AG20443 (cell line): ENCODE data around the gene JUND.

ENCODE experiments used
- DNase-seq: peaks from one replicate; pipeline ENCODE4 v3.0.0; 2012; ENCODE audit warnings: low spot score, mixed read lengths

Gene JUND

DNA sequence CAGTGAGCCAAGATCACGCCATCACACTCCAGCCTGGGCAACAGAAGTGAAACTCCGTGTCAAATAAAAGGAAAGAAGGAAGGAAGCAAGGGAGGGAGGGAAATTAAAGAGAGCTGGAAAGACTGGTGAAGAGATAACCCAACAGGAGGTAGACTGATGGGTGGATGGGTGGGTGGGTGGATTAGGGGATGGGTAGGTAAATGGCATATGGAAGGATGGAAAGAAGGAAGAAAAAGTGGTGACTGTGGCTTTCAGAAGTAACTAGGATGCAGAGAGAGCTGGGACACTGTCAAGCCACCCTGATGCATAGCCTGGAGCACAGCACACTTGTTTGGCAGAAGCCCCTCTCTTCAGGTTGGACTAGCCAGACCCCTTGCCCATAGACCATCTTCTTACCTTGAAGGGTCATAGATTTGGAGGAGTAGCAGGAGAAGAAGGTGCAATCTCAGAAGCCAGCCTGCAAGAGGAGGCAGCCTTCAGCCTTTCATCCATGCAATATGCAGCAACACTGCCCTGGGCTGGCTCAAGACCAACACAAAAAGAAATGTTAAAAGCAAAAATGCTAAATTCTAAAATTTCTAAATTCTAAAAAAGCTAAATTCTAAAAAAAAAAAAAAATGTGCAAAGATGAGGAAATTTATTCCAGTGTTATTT, 12.2 kb downstream of the JUND start:
- DNase-seq, result no peak

- DNase-seq, result no peak
Measured at GRCh38 chr19:18266771-18267686, 14.4 kb downstream of the JUND start.

- DNase-seq, result no peak
Measured at GRCh38 chr19:18265582-18265981, 15.8 kb downstream of the JUND start.

DNA sequence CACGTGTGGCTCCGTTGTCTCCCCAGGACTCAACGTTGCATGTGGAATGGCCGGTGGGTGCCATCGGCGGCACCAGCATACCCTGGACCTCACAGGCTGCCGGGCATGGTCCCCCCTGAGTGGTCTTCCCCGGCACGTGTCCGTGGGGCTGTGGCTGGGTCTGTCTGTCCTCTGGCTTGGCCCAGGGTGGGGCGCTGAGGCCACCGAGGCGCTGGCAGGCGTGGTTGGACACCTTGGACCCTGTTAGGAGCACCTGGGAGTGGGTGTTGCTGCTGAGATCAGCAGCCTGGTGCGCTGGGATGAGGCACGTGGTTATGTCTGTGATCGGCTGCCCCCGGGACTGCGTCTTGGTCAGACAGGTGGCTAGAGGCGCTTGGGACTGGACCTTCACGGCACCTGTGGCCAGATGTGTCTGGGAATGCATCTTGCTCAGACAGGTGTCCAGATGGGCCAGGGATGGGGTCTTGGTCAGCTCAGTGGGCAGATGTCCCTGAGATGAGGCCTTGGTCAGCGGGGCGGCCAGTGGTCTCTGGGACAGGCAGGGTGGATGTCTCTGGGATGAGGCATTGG, 16.4 kb downstream of the JUND start:
- no peak for DNase-seq

DNA sequence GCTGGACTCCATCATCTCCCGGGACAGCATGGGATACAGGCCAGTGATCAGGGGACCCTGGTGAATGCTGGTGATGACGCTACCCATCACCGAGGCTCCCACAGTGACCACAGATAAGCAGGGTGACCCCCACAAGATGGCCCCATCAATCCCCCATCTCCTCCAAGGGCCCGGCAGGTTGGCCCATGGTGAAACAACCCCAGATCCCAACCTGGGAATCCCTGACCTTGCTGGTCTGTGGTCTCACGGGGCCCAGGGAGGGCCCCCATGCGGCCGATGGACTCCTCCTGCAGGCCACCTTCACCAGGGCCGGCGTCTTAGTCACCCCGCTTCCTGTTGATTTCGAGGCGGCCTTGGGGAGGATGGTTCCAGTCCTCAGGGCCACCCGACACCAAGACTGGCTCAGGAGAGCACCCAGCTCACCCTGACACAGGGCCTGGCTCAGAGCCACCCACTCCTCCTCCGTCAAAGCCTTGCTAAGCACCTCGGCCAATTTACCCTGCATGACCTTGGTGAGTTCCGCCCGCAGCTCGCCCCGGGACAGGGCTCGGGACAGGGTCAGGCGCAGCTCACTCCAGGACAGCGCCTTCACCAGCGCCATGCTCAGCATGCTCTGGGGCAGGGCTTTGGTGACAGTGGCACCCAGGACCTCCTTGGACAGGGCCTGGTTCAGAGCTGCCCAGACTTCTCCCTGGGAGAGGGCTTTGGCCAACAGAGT, 17.1 kb downstream of the JUND start:
- no peak for DNase-seq

- no peak for DNase-seq
Measured at GRCh38 chr19:18263324-18264136, 17.9 kb downstream of the JUND start.

DNA sequence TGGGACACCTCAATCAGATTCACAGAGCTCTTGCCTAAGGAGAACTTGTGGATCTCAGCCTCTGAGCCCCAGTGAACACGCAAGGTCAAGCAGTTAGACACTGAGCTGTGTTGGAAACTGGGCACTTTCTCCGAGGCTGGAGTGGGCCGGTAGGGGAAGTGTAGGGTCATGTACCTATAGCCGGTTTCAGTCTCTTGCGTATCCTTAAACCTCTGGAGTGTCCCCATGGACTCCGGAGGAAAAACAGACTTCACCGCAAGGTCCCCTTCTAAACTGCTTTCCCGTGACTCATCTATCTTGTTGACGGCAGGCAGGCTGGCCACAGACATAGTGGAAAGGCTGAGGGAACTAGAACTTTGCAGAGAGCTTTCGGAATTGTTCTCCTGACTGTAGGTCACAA, 18.5 kb downstream of the JUND start:
- DNase-seq, result no peak

DNA sequence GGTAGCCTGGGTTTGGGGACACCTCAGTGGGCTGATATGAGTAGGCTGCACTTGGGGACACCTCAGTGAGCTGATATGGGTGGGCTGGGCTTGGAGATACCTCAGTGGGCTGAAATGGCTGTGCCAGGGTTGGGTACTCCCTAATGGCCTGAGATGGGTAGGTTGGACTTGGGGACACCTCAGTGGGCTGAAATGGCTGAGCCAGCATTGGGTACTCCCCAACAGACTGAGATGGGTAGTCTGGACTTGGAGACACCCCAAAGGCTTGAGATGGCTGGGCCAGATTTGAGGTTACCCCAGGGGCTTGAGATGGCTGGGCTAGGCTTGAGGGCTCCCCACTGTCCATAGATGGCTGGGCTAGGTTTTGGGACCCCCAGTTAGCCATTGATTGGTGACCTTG, 19.3 kb downstream of the JUND start:
- DNase-seq, result no peak

GRCh38 chr19:18261474-18261873, 19.9 kb downstream of the JUND start:
- no peak for DNase-seq

DNA sequence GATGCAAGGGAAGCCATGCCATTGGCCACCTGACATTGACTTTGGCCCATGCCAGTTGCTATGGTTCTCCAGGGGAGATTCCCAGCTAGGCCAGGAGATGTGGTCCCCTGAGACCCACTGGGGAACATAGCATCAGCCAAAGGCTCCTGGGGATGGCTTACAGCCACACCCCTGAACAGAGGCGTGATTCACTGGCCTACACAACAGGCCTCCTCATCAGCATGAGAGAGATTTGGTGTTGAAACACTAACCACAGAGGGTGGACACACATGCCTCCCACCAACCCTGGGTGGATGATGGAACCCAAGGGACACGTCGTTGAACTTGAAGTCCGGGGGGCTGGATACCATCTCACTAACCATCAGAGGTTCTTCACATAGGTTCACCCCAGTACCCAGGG, 21.5 kb downstream of the JUND start:
- DNase-seq, result peak; percentile 64

- DNase-seq, result no peak
Measured at GRCh38 chr19:18257503-18258470, 23.6 kb downstream of the JUND start.

DNA sequence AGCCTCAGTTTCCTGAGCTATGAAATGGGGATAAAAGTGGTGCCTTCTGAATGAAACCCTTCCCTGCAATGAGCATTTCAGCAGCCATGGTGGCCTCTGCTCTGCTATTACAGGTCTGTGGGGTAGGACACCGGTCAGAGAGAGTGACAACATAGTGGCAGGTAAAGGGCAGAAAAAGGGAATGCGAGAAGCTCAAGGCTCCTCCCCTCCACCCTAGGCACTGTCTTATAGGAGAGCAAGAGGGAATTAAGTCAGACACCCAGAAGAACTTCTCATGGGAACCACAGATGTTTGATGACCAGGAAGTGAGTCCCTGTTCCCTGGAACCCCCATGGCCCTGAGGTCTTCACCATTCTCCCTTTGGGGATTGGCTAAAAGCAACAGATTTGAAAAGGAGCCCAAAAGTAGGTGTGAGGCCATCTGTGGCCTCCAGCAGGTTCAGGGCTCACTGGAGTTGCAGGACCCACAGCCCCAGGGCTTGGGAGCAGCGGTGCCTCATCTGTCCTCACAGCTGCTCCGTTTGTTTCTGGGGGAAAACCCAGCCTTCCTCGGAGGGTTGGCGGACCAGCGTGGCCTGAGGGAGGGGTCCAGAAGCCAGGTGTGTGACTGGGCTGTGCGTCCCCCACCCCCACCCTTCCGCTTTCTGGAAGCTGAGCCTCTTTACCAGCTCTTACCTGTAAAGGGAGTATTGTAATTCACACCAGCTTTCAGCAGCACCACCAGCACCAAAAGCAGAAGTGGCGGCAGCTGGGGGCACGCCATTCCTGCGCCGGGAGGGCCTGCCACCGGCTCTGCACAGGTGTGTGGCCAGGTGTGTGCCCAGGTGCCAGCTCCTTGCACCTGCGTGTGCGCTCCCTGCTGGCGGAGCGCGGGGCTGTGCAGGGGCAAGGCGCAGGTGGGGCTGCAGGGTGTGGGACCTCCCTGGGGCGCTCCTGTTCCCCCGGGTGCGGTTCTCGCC, 26.6 kb downstream of the JUND start:
- DNase-seq, result no peak

DNA sequence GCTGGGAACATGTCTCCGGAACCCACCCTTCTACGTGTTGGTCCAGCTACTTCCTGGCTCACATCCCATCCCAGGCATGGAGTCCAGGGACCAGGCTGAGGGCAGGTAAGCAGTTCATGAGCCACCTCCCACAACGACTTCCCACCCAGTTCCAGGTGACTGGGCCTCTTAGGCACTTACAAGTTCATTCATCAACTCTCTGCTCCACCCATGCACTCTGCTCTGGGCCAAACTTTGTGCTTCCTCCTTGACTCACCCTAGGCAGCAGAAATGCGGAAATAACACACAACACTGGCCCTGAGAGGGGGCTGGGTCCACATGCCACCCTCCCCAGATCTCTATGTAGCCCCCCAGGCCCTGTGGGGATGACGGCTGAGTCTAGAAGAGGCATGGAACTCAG, 27.7 kb downstream of the JUND start:
- DNase-seq, result no peak

DNA sequence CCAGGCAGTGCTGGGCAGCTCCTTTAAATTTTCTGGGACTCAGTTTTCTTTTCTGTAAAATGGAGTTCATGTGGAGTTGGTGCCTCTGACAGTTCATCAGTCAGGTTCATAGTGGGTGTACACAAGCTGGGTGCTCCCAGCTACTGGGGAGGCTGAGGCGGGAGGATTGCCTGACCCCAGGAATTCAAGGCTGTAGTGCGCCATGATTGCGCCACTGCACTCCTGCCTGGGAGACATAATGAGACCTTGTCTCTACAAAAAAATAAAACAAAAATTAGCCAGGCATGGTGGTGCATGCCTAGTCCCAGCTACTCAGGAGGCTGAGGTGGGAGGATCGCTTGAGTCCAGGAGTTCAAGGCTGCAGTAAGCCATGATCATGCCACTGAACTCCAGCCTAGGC, 28.3 kb downstream of the JUND start:
- no peak for DNase-seq

- DNase-seq, result no peak
Measured at GRCh38 chr19:18252370-18252717, 29.1 kb downstream of the JUND start.

- DNase-seq, result peak; percentile 84
Measured at GRCh38 chr19:18251587-18252369, 29.6 kb downstream of the JUND start.

GRCh38 chr19:18249834-18250233, 31.6 kb downstream of the JUND start:
- DNase-seq, result no peak

- no peak for DNase-seq
Measured at GRCh38 chr19:18245297-18245696, 36.1 kb downstream of the JUND start.

GRCh38 chr19:18239303-18239702, 42.1 kb downstream of the JUND start:
- no peak for DNase-seq
